ENCODE results near the gene UMODL1.

UMODL1 gene

GRCh38 chr21:42062236-42063022 lies 8.7 kb upstream of the UMODL1 start:
- TF ChIP-seq, protein P1, sequence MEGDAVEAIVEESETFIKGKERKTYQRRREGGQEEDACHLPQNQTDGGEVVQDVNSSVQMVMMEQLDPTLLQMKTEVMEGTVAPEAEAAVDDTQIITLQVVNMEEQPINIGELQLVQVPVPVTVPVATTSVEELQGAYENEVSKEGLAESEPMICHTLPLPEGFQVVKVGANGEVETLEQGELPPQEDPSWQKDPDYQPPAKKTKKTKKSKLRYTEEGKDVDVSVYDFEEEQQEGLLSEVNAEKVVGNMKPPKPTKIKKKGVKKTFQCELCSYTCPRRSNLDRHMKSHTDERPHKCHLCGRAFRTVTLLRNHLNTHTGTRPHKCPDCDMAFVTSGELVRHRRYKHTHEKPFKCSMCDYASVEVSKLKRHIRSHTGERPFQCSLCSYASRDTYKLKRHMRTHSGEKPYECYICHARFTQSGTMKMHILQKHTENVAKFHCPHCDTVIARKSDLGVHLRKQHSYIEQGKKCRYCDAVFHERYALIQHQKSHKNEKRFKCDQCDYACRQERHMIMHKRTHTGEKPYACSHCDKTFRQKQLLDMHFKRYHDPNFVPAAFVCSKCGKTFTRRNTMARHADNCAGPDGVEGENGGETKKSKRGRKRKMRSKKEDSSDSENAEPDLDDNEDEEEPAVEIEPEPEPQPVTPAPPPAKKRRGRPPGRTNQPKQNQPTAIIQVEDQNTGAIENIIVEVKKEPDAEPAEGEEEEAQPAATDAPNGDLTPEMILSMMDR (IDR thresholded peaks at IDR 0.05): no peak

GRCh38 chr21:42063191-42063570 lies 7.9 kb upstream of the UMODL1 start:
- TF ChIP-seq, protein P1 (IDR thresholded peaks at IDR 0.05): no peak

DNA sequence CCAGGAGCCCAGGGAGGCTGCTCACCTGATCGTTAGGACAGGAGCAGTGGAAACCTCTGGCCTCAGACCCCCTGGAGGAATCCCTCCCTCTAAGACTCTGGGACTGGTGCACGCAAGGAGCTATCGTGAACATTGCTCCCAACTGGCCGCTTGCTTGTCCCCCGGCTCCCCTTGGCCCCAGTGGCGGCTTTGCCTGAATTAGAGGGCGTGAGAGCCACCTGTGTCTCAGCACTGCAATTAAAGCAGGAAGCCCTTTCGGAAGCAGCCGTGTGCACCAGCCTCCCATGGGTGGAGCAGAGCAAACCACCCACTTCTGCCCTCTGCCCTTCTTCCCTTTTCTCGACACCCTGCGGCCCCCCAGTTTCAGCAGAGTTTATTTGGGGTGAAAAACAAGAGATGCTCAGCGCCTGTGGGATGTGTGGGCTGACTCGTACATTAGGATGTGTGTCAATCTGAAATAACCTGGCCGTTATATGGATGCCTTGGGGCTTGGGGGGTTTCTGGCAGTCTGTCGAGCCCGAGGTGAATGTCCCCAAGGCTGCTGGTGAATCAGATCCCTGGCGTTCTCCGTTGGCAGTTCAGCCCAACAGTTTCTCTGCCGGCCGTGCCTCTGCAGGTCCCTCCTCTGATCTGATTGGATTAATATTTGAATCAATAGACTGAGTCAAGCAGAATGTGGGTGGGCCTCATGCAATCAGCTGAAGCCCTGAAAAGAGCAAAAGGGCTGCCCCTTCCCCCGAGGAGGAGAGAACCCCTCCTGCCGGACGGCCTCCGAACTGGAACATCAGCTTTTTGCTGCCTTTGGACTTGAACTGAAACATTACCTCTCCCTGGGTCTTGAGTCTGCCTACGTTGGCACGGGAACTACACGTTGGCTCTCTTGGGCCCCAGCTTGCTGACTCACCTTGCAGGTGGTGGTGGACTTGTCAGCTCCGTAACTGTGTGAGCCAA lies 7.3 kb upstream of the UMODL1 start:
- TF ChIP-seq, protein P1 (IDR thresholded peaks at IDR 0.05): no peak

DNA sequence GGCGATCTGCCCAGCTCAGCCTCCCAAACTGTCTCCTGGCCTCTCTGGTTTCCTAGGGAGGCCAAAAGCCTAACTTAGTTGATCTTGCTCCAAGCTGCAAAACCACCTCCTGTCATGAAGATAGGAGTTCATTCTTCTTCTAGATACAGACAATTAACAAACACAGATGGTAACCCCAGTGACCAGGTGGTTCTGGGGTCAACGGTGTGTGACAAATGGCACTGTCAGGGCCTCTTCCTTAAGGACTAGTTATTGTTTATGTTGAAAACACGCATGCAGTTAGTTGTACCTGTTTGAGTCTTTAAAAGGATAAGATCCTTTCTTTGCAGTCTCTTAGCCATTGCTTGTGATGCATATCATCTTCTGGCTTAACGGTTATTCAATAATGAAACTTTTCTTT lies 4.6 kb upstream of the UMODL1 start:
- TF ChIP-seq, protein P1 (IDR thresholded peaks at IDR 0.05): no peak

DNA sequence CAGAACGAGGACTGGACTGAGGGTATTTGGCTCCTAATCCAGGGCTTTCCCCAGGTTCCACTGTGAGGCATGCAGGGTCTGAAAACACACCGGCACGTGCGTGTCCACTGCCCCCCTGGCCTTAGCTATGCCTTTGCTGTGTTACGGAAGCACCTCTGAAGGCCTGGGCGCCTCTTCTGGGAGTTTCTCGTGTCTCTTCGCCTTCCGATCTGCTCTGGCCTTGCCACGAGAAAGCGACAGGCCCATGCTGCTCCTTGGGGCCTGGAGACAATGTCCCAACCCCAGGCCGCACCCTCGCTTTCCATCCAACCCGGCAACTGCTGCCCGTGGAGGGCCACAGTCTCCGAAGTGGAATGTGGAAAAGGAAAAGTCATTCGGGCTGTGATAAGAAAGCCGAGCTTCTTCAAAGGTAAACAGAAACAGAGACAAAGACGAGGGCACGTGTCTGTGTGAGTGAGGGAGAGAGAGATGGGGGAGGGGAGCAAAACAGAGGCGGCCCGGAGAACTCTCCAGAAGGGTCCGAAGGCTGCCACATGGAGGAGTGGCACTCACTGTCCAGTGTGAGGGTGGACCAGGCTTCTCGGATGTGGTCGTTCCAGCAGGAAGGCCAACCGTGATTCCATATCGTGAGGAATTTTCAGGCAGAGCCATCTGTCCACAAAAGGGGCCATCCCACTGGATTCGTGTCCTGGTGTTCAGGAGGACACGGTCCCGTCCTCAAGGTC lies 3.4 kb upstream of the UMODL1 start:
- TF ChIP-seq, protein P1 (IDR thresholded peaks at IDR 0.05): no peak

- TF ChIP-seq, protein P1 (IDR thresholded peaks at IDR 0.05): no peak
These were observed 2.9 kb upstream of the UMODL1 start for GRCh38 chr21:42068256-42068545.

- TF ChIP-seq, protein P1 (IDR thresholded peaks at IDR 0.05): no peak
These were observed 2.5 kb upstream of the UMODL1 start for GRCh38 chr21:42068592-42068991.

All from LNCAP (cell line).